PC-3 (cell line): ENCODE measurements around the gene ZNF491.

ENCODE experiments used
- CTCF ChIP-seq: fragments of 300-600 bp; sonication (generic); conservative IDR thresholded peaks from 2 replicates; pipeline ENCODE4 v1.5.1; 2017; ENCODE audit warnings: antibody characterized with exemption, low read depth, mild to moderate bottlenecking, low read length
- EZH2 ChIP-seq: fragments of 300-600 bp; sonication (generic); IDR thresholded peaks from one replicate; pipeline ENCODE4 v1.6.1; 2017; ENCODE audit warnings: antibody characterized with exemption, mild to moderate bottlenecking, low read length; ENCODE audit not compliant: unreplicated experiment
- EZH2phosphoT487 ChIP-seq: fragments of 300-600 bp; sonication (generic); IDR thresholded peaks from 2 replicates; pipeline ENCODE4 v1.6.1; 2018; ENCODE audit warnings: mild to moderate bottlenecking, antibody characterized with exemption, low read length, borderline replicate concordance

GRCh38 chr19:11787536-11787935 is 10.8 kb upstream of the ZNF491 start:
- TF ChIP-seq CTCF (no peak), EZH2 (no peak), EZH2phosphoT487 (no peak)
